ENCODE data around the gene CHD5. TPM values are rescaled to one million over a fixed set of nuclear protein-coding genes. Genes with fewer than 3 reads are reported as not detected.

The CHD5 gene
- total RNA-seq, 1 experiment from 2014 or later, result 1.6 TPM

- no peak overlapping the region for H4K8ac ChIP-seq (replicated peaks; ENCODE audit: insufficient read length, low read depth, low read length)
Measured at GRCh38 chr1:6212193-6212959, 32.3 kb upstream of the CHD5 start.

More at GRCh38 chr1:6212193-6212959, 32.3 kb upstream of the CHD5 start:
- Histone ChIP-seq H3K4me2 (ENCODE audit: insufficient read depth, insufficient read length, low read length) (no peak overlapping the region), H2BK120ac (ENCODE audit: low read depth, low read length, poor library complexity, severe bottlenecking) (no peak overlapping the region), H3K27ac (ENCODE audit: insufficient read length, low read depth, low read length) (no peak overlapping the region), H3K79me2 (ENCODE audit: insufficient read depth, low read length) (no peaks in the 10 kb centered on the region), H2BK5ac (ENCODE audit: insufficient read length, low read length) (no peak overlapping the region), H3K4me1 (ENCODE audit: insufficient read depth, low read length) (no peaks in the 10 kb centered on the region), H2BK15ac (ENCODE audit: low read depth, low read length) (no peak overlapping the region), H2BK20ac (ENCODE audit: low read depth, low read length, poor library complexity, severe bottlenecking) (no peak overlapping the region), H2AK5ac (ENCODE audit: insufficient read length, low read length) (no peak overlapping the region), H3K27me3 (ENCODE audit: insufficient read depth, low read length) (no peaks in the 10 kb centered on the region; the same call in 1 of the 2 replicates), H3K9me3 (ENCODE audit: control insufficient read depth, low read depth, low read length) (no peaks in the 10 kb centered on the region), H3K14ac (ENCODE audit: insufficient read depth, low read length) (no peak overlapping the region), H3K79me1 (ENCODE audit: insufficient read depth, low read depth, low read length, poor library complexity, severe bottlenecking) (no peaks in the 10 kb centered on the region), H2BK12ac (ENCODE audit: insufficient read length, low read depth, low read length) (no peak overlapping the region), H3K23me2 (ENCODE audit: insufficient read length, low read depth, low read length, poor library complexity, severe bottlenecking) (peaks cover 10% of the 10 kb centered on the region), H3K23ac (ENCODE audit: insufficient read length, low read depth, low read length) (no peak overlapping the region), H4K20me1 (ENCODE audit: control insufficient read depth, insufficient read depth, insufficient read length) (no peaks in the 10 kb centered on the region), H3T11ph (ENCODE audit: low read length) (no peak overlapping the region), H3K56ac (ENCODE audit: insufficient read length, low read depth, low read length) (no peak overlapping the region), H4K5ac (ENCODE audit: insufficient read length, low read depth, low read length) (no peak overlapping the region), H3K4ac (ENCODE audit: low read depth, low read length) (no peak overlapping the region), H3K18ac (ENCODE audit: insufficient read length, low read depth, low read length) (no peak overlapping the region), H4K91ac (ENCODE audit: insufficient read length, low read depth, low read length) (no peak overlapping the region), H2AFZ (ENCODE audit: low read length) (no peak overlapping the region), H3K9ac (ENCODE audit: extremely low read depth, insufficient read length, low read length) (no peak overlapping the region)
- no CpG with 5 or more reads among the region's 20 CpGs for WGBS (ENCODE audit: extremely low coverage, insufficient read length, low lambda C conversion rate)
- H3K27me3 Mint-ChIP-seq (ENCODE audit: low read depth), result peaks cover 37% of the 10 kb centered on the region
- peaks cover 0 to 8% (median 2%) of the 10 kb centered on the region in 3 experiments; a peak in 1 of 7 replicates for H3K36me3 Mint-ChIP-seq (ENCODE audit: insufficient read depth in 1 of 3, low read depth in 3 of 3)
- no peaks in the 10 kb centered on the region for H3K9me3 Mint-ChIP-seq
- DNase-seq, result no peak
- H3K4me1 Mint-ChIP-seq, result peaks cover 5 to 18% of the 10 kb centered on the region in 2 experiments
- TF ChIP-seq CTCF (conservative IDR thresholded peaks at IDR 0.05), result no peak
- no peak overlapping the region for H3K4me3 Mint-ChIP-seq
- H3K27ac Mint-ChIP-seq, result no peak overlapping the region
